ENCODE results near the gene CD27.

CD27 gene

GRCh38 chr12:6462234-6462995, 17.7 kb downstream of the CD27 start:
- Histone ChIP-seq H3K9me3 (ENCODE audit: insufficient read depth, low read length) (no peaks in the 10 kb centered on the region), H3K4me3 (ENCODE audit: insufficient read depth, low read length, poor library complexity, severe bottlenecking) (no peak overlapping the region), H3K9ac (ENCODE audit: low read length) (peak overlapping the region; percentile 47; the same call in 1 of the 2 replicates), H3K27ac (ENCODE audit: low read depth, low read length) (peak overlapping the region; percentile 88), H3K4me2 (ENCODE audit: low read depth, low read length, poor library complexity, severe bottlenecking) (peak overlapping the region; percentile 47), H3K36me3 (ENCODE audit: low read length) (peaks cover 18% of the 10 kb centered on the region), H3K9me2 (replicated peaks; ENCODE audit: insufficient read depth, low read length) (no peaks in the 10 kb centered on the region), H3F3A (ENCODE audit: insufficient read depth) (peaks cover 47% of the 10 kb centered on the region), H3K79me2 (ENCODE audit: insufficient read depth, low read length) (peaks cover 14% of the 10 kb centered on the region), H4K20me1 (ENCODE audit: low read depth, low read length) (no peaks in the 10 kb centered on the region), H2AFZ (ENCODE audit: low read depth, low read length, severe bottlenecking) (no peak overlapping the region), H3K27me3 (ENCODE audit: low read length) (no peaks in the 10 kb centered on the region)
- no peak for TF ChIP-seq EZH2phosphoT487 (conservative IDR thresholded peaks at IDR 0.05; ENCODE audit: low read length)
- TF ChIP-seq CTCF (IDR thresholded peaks at IDR 0.05; ENCODE audit: insufficient read depth, low read length, poor library complexity, severe bottlenecking) = no peak

GRCh38 chr12:6463216-6463615, 18.5 kb downstream of the CD27 start:
- peaks cover 22% of the 10 kb centered on the region for H3K79me2 ChIP-seq (ENCODE audit: insufficient read depth, low read length)
- H3K36me3 ChIP-seq (ENCODE audit: low read length) = peaks cover 16% of the 10 kb centered on the region

GRCh38 chr12:6463858-6464257, 19.1 kb downstream of the CD27 start:
- Histone ChIP-seq H3K9ac (ENCODE audit: low read length) (no peak overlapping the region), H3K27ac (ENCODE audit: low read depth, low read length) (peak overlapping the region; percentile 88), H3K36me3 (ENCODE audit: low read length) (peaks cover 17% of the 10 kb centered on the region)

More at GRCh38 chr12:6463216-6463615, 18.5 kb downstream of the CD27 start:
- H3K9me3 ChIP-seq (ENCODE audit: insufficient read depth, low read length) = no peaks in the 10 kb centered on the region
- TF ChIP-seq EZH2phosphoT487 (conservative IDR thresholded peaks at IDR 0.05; ENCODE audit: low read length) (no peak), CTCF (IDR thresholded peaks at IDR 0.05; ENCODE audit: insufficient read depth, low read length, poor library complexity, severe bottlenecking) (no peak)
- no peak overlapping the region for H3K4me3 ChIP-seq (ENCODE audit: insufficient read depth, low read length, poor library complexity, severe bottlenecking)
- H3K9me2 ChIP-seq (replicated peaks; ENCODE audit: insufficient read depth, low read length) = no peaks in the 10 kb centered on the region
- H3K4me2 ChIP-seq (ENCODE audit: low read depth, low read length, poor library complexity, severe bottlenecking) = no peak overlapping the region
- H3K27ac ChIP-seq (ENCODE audit: low read depth, low read length) = peak overlapping the region; percentile 88
- no peaks in the 10 kb centered on the region for H3K27me3 ChIP-seq (ENCODE audit: low read length)
- peaks cover 47% of the 10 kb centered on the region for H3F3A ChIP-seq (ENCODE audit: insufficient read depth)
- no peak overlapping the region for H3K9ac ChIP-seq (ENCODE audit: low read length)
- no peak overlapping the region for H2AFZ ChIP-seq (ENCODE audit: low read depth, low read length, severe bottlenecking)
- H4K20me1 ChIP-seq (ENCODE audit: low read depth, low read length) = no peaks in the 10 kb centered on the region

More at GRCh38 chr12:6463858-6464257, 19.1 kb downstream of the CD27 start:
- TF ChIP-seq EZH2phosphoT487 (conservative IDR thresholded peaks at IDR 0.05; ENCODE audit: low read length) = no peak
- TF ChIP-seq CTCF (IDR thresholded peaks at IDR 0.05; ENCODE audit: insufficient read depth, low read length, poor library complexity, severe bottlenecking) = no peak
- Histone ChIP-seq H3F3A (ENCODE audit: insufficient read depth) (peaks cover 47% of the 10 kb centered on the region), H3K4me2 (ENCODE audit: low read depth, low read length, poor library complexity, severe bottlenecking) (no peak overlapping the region), H4K20me1 (ENCODE audit: low read depth, low read length) (no peaks in the 10 kb centered on the region), H3K4me3 (ENCODE audit: insufficient read depth, low read length, poor library complexity, severe bottlenecking) (no peak overlapping the region), H3K27me3 (ENCODE audit: low read length) (no peaks in the 10 kb centered on the region), H3K9me2 (replicated peaks; ENCODE audit: insufficient read depth, low read length) (no peaks in the 10 kb centered on the region), H2AFZ (ENCODE audit: low read depth, low read length, severe bottlenecking) (no peak overlapping the region), H3K9me3 (ENCODE audit: insufficient read depth, low read length) (no peaks in the 10 kb centered on the region), H3K79me2 (ENCODE audit: insufficient read depth, low read length) (peaks cover 29% of the 10 kb centered on the region)

Measured in SU-DHL-6 (cell line).